ENCODE results near the gene CLN6.

- TF ChIP-seq, protein P1, sequence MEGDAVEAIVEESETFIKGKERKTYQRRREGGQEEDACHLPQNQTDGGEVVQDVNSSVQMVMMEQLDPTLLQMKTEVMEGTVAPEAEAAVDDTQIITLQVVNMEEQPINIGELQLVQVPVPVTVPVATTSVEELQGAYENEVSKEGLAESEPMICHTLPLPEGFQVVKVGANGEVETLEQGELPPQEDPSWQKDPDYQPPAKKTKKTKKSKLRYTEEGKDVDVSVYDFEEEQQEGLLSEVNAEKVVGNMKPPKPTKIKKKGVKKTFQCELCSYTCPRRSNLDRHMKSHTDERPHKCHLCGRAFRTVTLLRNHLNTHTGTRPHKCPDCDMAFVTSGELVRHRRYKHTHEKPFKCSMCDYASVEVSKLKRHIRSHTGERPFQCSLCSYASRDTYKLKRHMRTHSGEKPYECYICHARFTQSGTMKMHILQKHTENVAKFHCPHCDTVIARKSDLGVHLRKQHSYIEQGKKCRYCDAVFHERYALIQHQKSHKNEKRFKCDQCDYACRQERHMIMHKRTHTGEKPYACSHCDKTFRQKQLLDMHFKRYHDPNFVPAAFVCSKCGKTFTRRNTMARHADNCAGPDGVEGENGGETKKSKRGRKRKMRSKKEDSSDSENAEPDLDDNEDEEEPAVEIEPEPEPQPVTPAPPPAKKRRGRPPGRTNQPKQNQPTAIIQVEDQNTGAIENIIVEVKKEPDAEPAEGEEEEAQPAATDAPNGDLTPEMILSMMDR (conservative IDR thresholded peaks at IDR 0.05), result no peak
- TF ChIP-seq ZFX (IDR thresholded peaks at IDR 0.05), result no peak
Observed at GRCh38 chr15:68211656-68212320, 17.7 kb downstream of the CLN6 start.
